HepG2 (cell line): ENCODE results near the gene GCHFR. TPM values are rescaled to one million over a fixed set of nuclear protein-coding genes. Genes with fewer than 3 reads are reported as not detected.

Source experiments
- FUBP1 ChIP-seq: sonication (generic); formaldehyde crosslinking; IDR thresholded peaks from 2 replicates; pipeline ENCODE4 v1.5.1; 2020; ENCODE audit warnings: missing genetic modification reagents, mild to moderate bottlenecking, borderline replicate concordance
- HCFC1 ChIP-seq: fragments of 150-350 bp; IDR thresholded peaks from 2 replicates; pipeline ENCODE4 v1.6.1; 2014; ENCODE audit warnings: low read depth, low read length
- HOXA7 ChIP-seq: sonication (generic); formaldehyde crosslinking; IDR thresholded peaks from 2 replicates; pipeline ENCODE4 v1.8.1; 2022; ENCODE audit warnings: mild to moderate bottlenecking, missing genetic modification reagents, moderate library complexity
- IKZF1 ChIP-seq: fragments of 450-650 bp; IDR thresholded peaks from 2 replicates; pipeline ENCODE4 v1.7.1; 2016
- JUN ChIP-seq: sonication (generic); formaldehyde crosslinking; IDR thresholded peaks from 2 replicates; pipeline ENCODE4 v1.4.0; 2020; ENCODE audit warnings: mild to moderate bottlenecking, missing genetic modification reagents
- KLF6 ChIP-seq: IDR thresholded peaks from 2 replicates; pipeline ENCODE4 v1.8.0; 2016; ENCODE audit warnings: missing biosample characterization, missing genetic modification reagents
- MAFG ChIP-seq: sonication (generic); formaldehyde crosslinking; IDR thresholded peaks from 2 replicates; pipeline ENCODE4 v1.5.1; 2020; ENCODE audit warnings: mild to moderate bottlenecking, missing genetic modification reagents
- PAWR ChIP-seq: sonication (generic); formaldehyde crosslinking; IDR thresholded peaks from 2 replicates; pipeline ENCODE4 v1.4.0; 2020; ENCODE audit warnings: missing genetic modification reagents, mild to moderate bottlenecking, borderline replicate concordance
- PPARG ChIP-seq: conservative IDR thresholded peaks from 2 replicates; pipeline ENCODE4 v1.6.1; 2016; ENCODE audit warnings: missing biosample characterization, missing genetic modification reagents
- RBM22 ChIP-seq: fragments of 200-400 bp; formaldehyde crosslinking; optimal IDR thresholded peaks from 2 replicates; pipeline ENCODE3; 2017; ENCODE audit warnings: mild to moderate bottlenecking, low read length, moderate library complexity
- SRY ChIP-seq: sonication (generic); formaldehyde crosslinking; IDR thresholded peaks from 2 replicates; pipeline ENCODE4 v1.8.0; 2022; ENCODE audit warnings: mild to moderate bottlenecking, missing genetic modification reagents
- SYNCRIP ChIP-seq: fragments of 200-400 bp; formaldehyde crosslinking; IDR thresholded peaks from 2 replicates; pipeline ENCODE4 v1.6.1; 2018; ENCODE audit warnings: mild to moderate bottlenecking, low read depth, low read length; ENCODE audit not compliant: insufficient read depth
- ZBTB21 ChIP-seq: sonication (generic); formaldehyde crosslinking; IDR thresholded peaks from 2 replicates; pipeline ENCODE4 v1.4.0; 2020; ENCODE audit warnings: missing genetic modification reagents
- ZBTB44 ChIP-seq: sonication (generic); formaldehyde crosslinking; IDR thresholded peaks from 2 replicates; pipeline ENCODE4 v1.4.0; 2020; ENCODE audit warnings: missing genetic modification reagents
- ZFP41 ChIP-seq: sonication (generic); formaldehyde crosslinking; IDR thresholded peaks from 2 replicates; pipeline ENCODE4 v1.4.0; 2020; ENCODE audit warnings: mild to moderate bottlenecking, missing genetic modification reagents, borderline replicate concordance
- ZKSCAN8 ChIP-seq: IDR thresholded peaks from 2 replicates; pipeline ENCODE4 v1.6.1; 2016; ENCODE audit warnings: borderline replicate concordance, missing genetic modification reagents, missing compliant biosample characterization
- ZMYM3 ChIP-seq: sonication (generic); formaldehyde crosslinking; IDR thresholded peaks from 2 replicates; pipeline ENCODE4 v1.5.1; 2020; ENCODE audit warnings: mild to moderate bottlenecking, missing genetic modification reagents
- ZNF136 ChIP-seq: sonication (generic); formaldehyde crosslinking; IDR thresholded peaks from 2 replicates; pipeline ENCODE4 v1.8.1; 2022; ENCODE audit warnings: low read depth, mild to moderate bottlenecking, moderate library complexity, missing genetic modification reagents
- ZNF143 ChIP-seq: sonication (generic); formaldehyde crosslinking; IDR thresholded peaks from 2 replicates; pipeline ENCODE4 v1.4.0; 2020; ENCODE audit warnings: missing genetic modification reagents
- ZNF24 ChIP-seq: fragments of 450-650 bp; IDR thresholded peaks from 2 replicates; pipeline ENCODE4 v1.6.1; 2017; ENCODE audit warnings: antibody characterized with exemption, mild to moderate bottlenecking
- ZNF564 ChIP-seq: sonication (generic); formaldehyde crosslinking; IDR thresholded peaks from 2 replicates; pipeline ENCODE4 v1.8.1; 2023; ENCODE audit warnings: mild to moderate bottlenecking, missing genetic modification reagents
- ZNF569 ChIP-seq: sonication (generic); formaldehyde crosslinking; IDR thresholded peaks from 2 replicates; pipeline ENCODE4 v1.5.0; 2020; ENCODE audit warnings: mild to moderate bottlenecking, missing genetic modification reagents, moderate library complexity, borderline replicate concordance
- ZNF816 ChIP-seq: sonication (generic); formaldehyde crosslinking; IDR thresholded peaks from 2 replicates; pipeline ENCODE4 v1.8.0; 2022; ENCODE audit warnings: missing genetic modification reagents, mild to moderate bottlenecking, borderline replicate concordance
- polyA plus RNA-seq, 8 experiments: library from polyadenylated mRNA; depleted of rRNA in 3 of 8; stranded (reverse) in 7 of 8; unstranded in 1 of 8; fragments of >200 nt; fragmentation: Illumina TruSeq in 4 of 8; extraction: Trizol in 4 of 8; gene quantifications; 2 replicates each; pipeline versions ENCODE4 v1.2.1 to v1.2.3, GENCODE V29; 2011 to 2016; ENCODE audit warnings: low read depth in 4 of 8, missing spikeins in 1 of 8, mixed read lengths in 1 of 8; ENCODE audit not compliant: insufficient read depth in 1 of 8
- total RNA-seq, 5 experiments: library from RNA; depleted of rRNA; stranded (reverse); fragments of >200 nt; fragmentation: Illumina TruSeq; extraction: Trizol; gene quantifications; 2 replicates each; pipeline ENCODE4 v1.2.3, GENCODE V29; 2016; ENCODE audit warnings: low read depth in 1 of 5
- TF ChIP-seq, protein P1 (sequence below): IDR thresholded peaks from 2 replicates; pipeline ENCODE4 v1.4.0; 2020; ENCODE audit warnings: mild to moderate bottlenecking, missing genetic modification reagents

Gene GCHFR
- total and polyA plus RNA-seq, 2 of the 13 experiments (the other 11 are each of a cell fraction or from before 2014, with no cell fraction given) = 51.5 to 92.4 TPM

GRCh38 chr15:40762919-40763800, 708 bp upstream of the GCHFR start (continued):
- TF ChIP-seq PAWR (CRISPR knock-in tag) (no peak), ZNF143 (CRISPR knock-in tag) (peak; percentile 49; the same call in 1 of the 2 replicates), FUBP1 (CRISPR knock-in tag) (no peak), IKZF1 (no peak), ZNF569 (CRISPR knock-in tag) (no peak), ZBTB21 (CRISPR knock-in tag) (no peak), HOXA7 (CRISPR knock-in tag) (no peak), SRY (CRISPR knock-in tag) (peak; percentile 70; the same call in 1 of the 2 replicates), ZKSCAN8 (CRISPR knock-in tag) (no peak), ZNF564 (CRISPR knock-in tag) (no peak; the same call in 1 of the 2 replicates), SYNCRIP (no peak), ZBTB44 (CRISPR knock-in tag) (no peak), ZNF24 (no peak), RBM22 (no peak), ZFP41 (CRISPR knock-in tag) (no peak; the same call in 1 of the 2 replicates), KLF6 (CRISPR knock-in tag) (no peak), MAFG (CRISPR knock-in tag) (no peak), PPARG (CRISPR knock-in tag) (no peak), ZNF816 (CRISPR knock-in tag) (no peak; the same call in 1 of the 2 replicates), ZNF136 (CRISPR knock-in tag) (peak; percentile 26; the same call in 1 of the 2 replicates), JUN (CRISPR knock-in tag) (no peak), HCFC1 (no peak), ZMYM3 (CRISPR knock-in tag) (no peak; the same call in 1 of the 2 replicates)
- TF ChIP-seq, protein P1, sequence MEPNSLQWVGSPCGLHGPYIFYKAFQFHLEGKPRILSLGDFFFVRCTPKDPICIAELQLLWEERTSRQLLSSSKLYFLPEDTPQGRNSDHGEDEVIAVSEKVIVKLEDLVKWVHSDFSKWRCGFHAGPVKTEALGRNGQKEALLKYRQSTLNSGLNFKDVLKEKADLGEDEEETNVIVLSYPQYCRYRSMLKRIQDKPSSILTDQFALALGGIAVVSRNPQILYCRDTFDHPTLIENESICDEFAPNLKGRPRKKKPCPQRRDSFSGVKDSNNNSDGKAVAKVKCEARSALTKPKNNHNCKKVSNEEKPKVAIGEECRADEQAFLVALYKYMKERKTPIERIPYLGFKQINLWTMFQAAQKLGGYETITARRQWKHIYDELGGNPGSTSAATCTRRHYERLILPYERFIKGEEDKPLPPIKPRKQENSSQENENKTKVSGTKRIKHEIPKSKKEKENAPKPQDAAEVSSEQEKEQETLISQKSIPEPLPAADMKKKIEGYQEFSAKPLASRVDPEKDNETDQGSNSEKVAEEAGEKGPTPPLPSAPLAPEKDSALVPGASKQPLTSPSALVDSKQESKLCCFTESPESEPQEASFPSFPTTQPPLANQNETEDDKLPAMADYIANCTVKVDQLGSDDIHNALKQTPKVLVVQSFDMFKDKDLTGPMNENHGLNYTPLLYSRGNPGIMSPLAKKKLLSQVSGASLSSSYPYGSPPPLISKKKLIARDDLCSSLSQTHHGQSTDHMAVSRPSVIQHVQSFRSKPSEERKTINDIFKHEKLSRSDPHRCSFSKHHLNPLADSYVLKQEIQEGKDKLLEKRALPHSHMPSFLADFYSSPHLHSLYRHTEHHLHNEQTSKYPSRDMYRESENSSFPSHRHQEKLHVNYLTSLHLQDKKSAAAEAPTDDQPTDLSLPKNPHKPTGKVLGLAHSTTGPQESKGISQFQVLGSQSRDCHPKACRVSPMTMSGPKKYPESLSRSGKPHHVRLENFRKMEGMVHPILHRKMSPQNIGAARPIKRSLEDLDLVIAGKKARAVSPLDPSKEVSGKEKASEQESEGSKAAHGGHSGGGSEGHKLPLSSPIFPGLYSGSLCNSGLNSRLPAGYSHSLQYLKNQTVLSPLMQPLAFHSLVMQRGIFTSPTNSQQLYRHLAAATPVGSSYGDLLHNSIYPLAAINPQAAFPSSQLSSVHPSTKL (CRISPR knock-in tag) = no peak
